Measurements from ENCODE around the gene C19orf44.

GRCh38 chr19:16459680-16460079 lies 36.5 kb upstream of the C19orf44 start:
- TF ChIP-seq CTCF (IDR thresholded peaks at IDR 0.05) (no peak), POLR2A (IDR thresholded peaks at IDR 0.05) (no peak)
